Thyroid gland (tissue), 4 donors: ENCODE results near the gene TAF6L.

Source experiments
- POLR2A ChIP-seq, 2 donors: fragments of 450-650 bp; IDR thresholded peaks; one replicate each; pipeline ENCODE4 v1.6.1; 2017; ENCODE audit warnings: antibody characterized with exemption in 2 of 2, mild to moderate bottlenecking in 2 of 2, moderate library complexity in 1 of 2
- TF ChIP-seq, protein P1 (sequence below), 6 experiments: fragments of 200-600 bp in 3 of 6; fragments of 450-650 bp in 3 of 6; sonication (generic) in 3 of 6; IDR thresholded peaks; one replicate each; pipeline ENCODE4 v1.5.1; 2016 to 2019; ENCODE audit warnings: antibody characterized with exemption in 6 of 6, mild to moderate bottlenecking in 2 of 6, inconsistent platforms in 1 of 6, moderate library complexity in 1 of 6

DNA sequence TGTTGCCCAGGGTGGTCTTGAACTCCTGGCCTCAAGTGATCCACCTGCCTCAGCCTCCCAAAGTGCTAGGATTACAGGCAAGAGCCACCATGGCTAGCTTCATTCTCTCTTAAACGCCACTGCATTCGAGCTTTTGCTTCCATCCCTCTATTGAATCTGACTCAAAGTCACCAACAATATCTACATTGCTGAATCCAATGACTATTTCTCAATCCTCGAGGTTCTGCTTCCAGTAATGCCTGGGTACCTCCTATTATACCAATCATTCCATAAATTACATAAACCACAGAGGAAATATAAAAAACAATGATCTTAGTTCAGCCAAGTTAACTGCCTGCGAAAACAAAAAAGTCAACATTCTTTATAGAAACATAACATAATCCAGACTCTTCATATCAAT, 45.9 kb downstream of the TAF6L start:
- TF ChIP-seq, protein P1, sequence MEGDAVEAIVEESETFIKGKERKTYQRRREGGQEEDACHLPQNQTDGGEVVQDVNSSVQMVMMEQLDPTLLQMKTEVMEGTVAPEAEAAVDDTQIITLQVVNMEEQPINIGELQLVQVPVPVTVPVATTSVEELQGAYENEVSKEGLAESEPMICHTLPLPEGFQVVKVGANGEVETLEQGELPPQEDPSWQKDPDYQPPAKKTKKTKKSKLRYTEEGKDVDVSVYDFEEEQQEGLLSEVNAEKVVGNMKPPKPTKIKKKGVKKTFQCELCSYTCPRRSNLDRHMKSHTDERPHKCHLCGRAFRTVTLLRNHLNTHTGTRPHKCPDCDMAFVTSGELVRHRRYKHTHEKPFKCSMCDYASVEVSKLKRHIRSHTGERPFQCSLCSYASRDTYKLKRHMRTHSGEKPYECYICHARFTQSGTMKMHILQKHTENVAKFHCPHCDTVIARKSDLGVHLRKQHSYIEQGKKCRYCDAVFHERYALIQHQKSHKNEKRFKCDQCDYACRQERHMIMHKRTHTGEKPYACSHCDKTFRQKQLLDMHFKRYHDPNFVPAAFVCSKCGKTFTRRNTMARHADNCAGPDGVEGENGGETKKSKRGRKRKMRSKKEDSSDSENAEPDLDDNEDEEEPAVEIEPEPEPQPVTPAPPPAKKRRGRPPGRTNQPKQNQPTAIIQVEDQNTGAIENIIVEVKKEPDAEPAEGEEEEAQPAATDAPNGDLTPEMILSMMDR (IDR thresholded peaks at IDR 0.05): no peak
- TF ChIP-seq POLR2A (IDR thresholded peaks at IDR 0.05): no peak
